Activated CD4-positive, CD25-positive, alpha-beta regulatory T cell (primary cell): ENCODE measurements around the gene CACNA1I.

Source experiments
- DNase-seq, 4 experiments: peaks; one replicate each; lab custom pipeline; 2025; lab: John Stamatoyannopoulos, UW

Gene CACNA1I

DNA sequence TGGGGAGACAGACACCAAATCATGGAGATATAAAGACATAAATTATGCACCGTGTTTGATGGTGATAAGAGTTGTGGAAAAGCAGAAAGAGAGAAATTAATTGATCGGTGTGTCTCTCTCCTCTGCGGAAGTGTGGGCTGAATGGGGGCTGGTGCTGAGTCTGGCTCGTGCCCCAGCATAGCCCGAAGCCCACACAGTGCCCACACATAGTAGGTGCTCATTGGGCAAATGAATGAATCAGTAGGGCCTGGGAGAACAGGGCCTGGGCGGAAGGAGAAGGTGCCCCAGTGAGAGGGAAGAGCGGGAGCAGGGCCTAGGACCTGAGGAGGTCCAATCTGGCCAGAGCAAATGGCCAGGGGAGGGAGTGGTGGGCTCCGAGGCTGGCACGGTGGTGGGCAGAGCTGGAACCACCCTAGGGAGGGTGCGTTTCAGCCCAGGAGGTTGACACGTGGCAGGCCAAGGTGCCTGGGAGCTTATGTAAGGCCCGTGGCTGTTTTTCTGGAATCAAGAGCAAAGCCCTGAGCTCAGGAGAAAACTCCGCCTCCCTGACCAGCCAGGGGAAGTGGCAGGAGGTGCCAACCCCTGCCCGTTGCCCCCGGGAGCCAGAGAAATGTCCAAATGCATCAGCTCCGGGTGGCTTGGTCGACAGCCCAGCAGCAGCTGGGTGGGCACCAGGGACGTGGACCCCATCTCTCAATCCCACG is 2.1 kb upstream of the CACNA1I start:
- no peak for DNase-seq

DNA sequence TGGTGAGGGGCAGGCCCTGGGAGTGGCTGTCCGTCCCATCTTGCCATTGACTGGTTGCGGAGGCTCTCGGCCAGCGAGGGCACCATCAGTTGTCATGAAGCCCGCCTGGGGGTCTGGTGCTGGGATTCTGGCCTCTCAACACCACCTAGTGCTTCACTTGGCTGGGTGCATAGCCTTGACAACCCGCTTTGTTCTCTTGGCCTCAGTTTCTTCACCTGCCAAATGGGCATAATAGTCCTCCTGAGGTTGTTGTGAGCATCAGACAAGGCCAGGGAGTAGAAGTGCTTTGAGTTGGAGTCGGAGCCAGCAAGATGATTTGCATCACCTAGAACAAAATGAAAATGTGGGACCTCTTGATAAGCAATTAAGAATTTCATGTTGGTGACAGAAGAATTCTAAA is 1.5 kb upstream of the CACNA1I start:
- no peak for DNase-seq

DNA sequence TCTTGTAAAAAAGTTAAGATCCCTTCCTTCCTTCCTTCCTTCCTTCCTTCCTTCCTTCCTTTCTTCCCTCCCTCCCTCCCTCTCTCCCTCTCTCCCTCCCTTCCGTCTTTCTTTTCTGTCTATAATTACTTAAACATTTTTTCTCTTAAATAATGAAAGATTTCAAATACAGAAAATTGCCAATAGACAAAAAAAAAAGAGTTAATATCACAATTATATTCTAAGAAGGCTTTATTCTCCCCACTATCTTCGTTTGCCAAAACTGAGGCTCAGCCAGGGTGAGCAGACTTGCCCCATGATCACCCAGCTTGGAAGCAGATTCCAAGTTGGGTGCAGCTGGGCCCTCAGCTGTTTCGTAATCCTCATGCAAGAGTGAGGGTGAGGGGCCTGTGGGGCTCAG is 327 bp upstream of the CACNA1I start:
- no peak for DNase-seq

DNA sequence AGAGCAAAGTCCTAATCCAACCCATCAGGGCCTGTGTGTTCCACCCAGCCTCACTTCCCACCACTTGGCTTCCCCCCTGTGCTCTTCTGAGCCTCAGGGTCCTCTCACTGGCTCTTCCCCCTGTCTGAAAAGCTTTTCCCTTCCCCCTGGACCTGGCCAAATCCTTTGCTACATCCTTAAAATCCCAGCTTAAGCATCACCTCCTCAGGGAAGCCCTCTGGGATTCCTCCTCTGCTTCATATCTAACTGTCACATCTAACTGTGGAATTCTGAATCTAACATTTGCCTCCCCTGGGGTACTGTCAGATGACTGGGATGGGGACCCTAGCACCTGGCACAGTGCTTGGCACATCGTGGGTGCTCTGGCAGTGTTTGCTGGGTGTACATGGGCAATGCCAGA is 985 bp downstream of the CACNA1I start:
- no peak for DNase-seq

DNA sequence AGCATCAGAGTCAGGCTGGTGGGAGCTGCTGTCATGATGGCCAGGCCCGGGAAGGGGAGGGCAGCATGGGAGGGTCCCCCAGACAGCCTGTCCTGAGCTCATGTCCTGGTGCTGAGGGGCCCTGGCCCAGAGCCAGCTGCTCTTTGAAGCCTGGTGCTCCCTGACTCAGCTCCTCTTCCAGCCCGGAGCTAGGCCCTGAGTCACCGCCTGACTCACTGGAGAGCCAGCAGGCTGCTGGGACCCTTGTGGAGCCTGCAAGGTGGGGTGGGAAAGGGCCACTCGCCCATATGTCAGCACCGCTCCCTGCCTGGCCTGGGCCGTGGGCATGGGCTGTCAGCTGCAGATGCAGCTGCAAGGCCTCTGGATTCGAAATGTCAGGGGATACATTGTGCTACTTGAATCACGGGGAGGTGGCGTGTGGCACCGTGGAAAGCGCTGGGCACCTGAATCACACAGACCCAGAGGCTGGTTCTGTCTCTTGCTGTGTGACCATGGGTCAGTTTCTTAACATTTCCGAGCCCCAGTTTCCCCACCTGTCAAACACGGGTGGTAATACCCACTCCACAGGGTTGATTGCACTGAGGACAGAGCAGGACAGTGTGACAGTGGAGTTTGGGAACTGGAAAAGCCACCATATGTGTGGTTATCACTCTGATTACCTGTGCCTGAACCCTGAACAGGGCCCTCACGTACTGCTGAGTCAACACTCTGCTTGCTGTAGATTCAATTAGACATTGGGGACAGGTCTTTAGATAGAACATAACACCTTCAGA is 4.4 kb downstream of the CACNA1I start:
- no peak for DNase-seq

DNA sequence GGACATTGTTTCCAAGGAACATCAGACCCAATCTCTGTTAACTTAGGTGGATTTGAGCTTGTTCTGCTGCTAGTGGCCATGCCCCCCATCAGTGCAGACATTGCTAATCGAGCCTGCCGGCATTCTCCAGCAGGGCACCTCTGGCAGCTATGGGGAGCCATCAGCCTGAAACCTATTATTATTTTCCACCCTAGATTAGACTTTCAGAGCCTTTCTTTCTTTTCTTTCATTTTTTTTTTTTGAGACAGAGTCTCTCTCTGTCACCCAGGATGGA is 4.9 kb downstream of the CACNA1I start:
- no peak for DNase-seq

DNA sequence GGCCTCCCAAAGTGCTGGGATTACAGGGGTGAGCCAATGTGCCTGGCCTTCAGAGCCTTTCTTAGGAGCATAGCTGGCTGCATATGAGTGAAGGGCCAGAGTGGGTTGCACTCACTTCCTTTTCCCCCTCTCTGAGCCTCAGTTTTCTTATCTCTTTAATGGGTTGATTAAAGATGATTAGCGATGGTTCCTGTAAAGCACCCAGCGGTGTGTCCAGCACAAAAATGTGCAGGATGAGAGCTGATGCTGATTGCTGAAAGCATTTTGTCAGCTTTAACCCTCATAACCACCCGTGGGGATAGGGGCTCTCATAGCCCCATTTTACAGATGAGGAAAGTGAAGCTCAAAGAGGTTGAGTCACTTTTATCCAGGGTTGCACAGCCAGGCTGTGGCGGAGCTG is 5.5 kb downstream of the CACNA1I start:
- no peak for DNase-seq

DNA sequence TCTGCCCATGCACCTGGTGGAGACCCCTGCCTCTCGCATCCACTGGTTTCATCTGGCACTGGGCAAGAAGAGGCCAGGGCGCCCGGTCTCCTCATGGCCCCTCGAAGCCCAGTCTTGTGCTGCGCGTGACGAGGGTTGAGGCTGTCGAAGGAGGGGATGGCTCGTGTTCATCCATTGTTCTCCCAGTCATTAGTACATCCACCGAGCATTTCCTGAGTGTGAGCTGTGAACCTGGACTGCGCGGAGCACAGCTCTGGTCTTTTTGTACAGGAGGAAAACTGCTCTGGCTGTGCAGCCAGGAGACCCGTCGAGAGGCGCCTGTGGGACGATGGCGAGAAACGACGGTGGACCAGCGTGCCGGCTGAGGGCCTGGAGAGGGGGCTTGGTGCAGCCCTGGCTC is 6.8 kb downstream of the CACNA1I start:
- no peak for DNase-seq

DNA sequence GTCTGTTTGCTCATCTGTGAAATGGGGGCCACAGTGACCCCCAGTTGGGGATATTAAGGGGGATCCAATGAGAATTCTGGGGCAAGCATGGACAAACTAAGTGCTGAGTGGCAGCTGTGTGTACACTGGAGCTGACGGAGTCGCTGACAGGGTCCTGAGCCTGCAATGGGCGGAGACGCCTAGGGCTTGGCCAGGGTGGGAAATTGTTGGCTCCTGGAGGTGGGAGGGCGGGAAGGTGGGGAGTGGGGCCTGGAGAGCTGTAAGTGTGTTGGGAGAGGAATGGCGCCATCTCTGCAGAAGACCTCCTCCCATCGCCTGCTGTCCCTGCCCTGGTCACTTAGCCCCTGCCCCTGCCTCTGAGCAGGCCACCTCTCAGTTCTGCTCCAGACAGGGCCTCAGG is 7.3 kb downstream of the CACNA1I start:
- DNase-seq: no peak

DNA sequence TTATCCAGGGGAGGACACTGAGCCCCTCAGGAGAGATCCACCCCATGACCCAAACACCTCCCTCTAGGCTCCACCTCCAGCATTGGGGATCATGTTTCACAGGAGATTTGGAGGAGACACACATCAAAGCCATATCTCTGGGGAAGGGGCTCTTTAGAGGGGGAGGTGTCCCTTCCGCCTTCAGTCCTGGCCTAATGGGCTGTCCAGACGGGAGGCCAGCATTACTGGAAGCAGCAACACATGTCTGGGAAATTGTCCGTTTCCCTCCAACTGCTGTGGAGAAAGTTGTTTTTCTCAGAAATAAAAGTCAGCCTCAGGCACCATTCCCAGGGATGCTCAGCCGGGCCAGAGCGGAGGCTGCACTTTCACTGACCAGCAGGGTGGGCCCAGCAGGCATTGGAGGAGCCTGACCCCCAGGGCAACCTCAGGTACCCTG is 9.5 kb downstream of the CACNA1I start:
- no peak for DNase-seq

DNA sequence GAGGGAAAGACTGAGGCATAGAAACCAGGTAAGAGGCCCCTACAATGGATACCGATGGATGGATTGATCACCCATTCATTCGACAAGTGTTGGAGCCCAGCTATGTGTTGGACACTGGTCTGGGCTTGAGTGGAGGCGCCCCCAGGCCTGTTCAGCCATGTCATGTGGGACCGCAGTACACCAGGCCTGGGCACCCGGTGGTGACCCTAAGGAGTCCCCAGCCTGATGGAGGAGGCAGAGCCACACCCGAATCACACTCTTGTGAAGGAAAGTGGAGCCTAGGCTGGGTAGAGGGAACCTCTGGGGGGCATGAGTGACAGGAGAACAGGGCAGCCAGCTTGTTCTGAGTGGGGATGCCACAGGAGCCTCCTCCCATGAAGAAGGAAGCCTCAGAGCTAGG is 10.2 kb downstream of the CACNA1I start:
- no peak for DNase-seq

DNA sequence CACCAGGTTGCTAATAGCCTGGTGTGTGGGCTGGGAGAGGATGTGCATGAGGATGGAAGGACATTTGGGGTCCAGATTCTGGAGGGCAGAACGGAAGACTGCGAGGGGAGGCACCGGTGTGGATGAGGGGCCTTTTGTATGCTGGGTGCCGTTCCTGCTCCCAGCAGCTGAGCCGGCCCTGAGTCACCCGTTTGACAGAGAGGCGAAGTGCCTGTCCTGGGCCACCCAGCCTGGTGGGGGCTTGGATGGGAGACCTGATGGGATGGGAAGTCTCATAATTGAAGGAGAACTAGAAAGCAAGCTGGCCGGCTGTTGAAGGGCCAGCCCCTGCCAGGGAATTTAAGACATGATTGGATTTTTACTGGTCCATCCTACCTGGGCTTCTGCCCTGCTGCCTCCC is 10.8 kb downstream of the CACNA1I start:
- no peak for DNase-seq

DNA sequence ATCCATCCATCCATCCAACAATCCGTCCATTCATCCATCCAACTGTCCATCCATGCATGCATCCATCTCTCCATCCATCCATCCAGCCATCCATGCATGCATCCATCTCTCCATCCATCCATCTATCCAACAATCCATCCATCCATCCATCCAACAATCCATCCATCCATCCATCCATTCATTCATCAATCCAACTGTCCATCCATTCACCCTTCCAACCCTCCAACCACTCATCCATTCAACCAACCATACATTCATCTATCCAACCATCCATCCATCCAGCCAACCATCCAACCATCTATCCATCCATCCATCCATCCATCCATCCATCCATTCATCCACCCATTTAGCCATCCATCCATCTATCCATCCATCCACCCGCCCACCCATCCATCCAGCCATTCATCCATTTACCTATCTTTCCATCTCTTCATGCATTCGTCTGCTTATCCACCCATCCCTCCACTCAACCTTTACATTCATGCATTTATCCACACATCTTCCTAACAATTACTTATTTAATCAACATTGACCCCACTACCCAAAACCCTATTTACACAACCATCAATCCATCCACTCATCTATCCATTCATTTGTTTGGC is 12.6 kb downstream of the CACNA1I start:
- DNase-seq: no peak

DNA sequence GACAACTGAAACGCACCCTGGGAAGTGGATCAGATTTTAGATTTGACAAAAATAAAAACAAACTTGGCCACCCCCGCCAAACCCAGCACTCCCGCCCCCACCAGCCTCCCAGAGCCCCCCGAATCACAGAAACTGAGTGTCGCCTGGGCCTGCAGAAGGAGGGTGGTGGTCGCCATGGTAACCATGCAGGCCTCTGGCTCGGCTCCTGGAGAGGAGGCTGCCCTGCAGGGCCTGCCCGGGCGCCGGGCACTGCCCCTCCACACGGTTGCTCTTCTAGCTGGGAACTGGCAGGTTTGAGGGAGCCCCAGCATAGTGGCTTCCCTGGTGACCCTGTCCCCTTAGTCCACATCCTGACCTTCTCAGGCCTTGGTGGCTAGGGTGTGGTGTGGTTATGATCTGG is 19.3 kb downstream of the CACNA1I start:
- no peak for DNase-seq

DNA sequence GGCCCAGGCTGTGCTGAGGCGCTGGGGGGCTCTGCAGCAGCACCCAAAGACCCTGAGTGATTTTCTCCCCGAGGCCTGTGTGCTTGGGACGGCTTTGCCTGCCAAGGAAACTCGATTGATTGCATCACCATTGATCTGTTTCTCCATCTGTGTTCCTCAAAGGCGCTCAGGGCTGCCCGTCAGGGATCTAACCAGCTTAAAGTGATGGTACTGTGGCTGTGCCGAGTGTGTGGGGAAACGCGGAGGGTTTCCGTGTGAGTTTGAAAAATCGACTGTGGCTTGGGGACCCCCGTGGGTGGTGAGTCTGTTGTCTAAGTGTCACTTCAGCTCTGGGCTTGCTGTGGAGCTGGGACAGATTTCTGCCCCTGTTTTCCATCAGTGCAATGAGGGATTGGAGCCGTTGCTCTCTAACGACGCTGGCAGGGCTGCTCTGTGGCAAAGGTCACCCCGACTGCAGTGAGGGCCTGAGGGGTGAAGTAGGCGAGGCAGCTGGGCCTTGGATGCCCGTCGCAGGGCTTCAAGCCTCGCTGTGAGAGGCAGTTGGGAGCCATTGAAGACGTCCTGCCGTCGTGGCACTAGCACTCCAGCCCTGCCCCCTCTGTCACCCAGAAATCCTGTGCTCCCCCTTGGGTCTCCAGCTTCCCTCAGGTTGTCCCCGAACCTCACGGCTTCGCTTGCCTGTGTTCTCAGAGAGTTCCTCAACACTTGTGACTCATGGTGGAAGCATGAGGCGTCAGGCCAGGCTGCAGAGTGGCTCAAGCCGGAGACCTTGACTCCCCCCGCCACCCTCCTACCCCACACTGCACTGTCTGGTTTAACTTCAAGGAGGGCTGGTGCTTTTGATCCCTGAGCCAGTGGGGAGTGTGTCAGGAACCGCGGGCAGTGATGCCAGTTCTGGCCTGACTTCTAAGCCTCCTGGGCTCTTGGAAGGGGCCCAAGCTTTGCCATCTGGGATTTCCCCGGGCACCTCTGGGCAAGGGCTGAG is 21.8 kb downstream of the CACNA1I start:
- DNase-seq: no peak

DNA sequence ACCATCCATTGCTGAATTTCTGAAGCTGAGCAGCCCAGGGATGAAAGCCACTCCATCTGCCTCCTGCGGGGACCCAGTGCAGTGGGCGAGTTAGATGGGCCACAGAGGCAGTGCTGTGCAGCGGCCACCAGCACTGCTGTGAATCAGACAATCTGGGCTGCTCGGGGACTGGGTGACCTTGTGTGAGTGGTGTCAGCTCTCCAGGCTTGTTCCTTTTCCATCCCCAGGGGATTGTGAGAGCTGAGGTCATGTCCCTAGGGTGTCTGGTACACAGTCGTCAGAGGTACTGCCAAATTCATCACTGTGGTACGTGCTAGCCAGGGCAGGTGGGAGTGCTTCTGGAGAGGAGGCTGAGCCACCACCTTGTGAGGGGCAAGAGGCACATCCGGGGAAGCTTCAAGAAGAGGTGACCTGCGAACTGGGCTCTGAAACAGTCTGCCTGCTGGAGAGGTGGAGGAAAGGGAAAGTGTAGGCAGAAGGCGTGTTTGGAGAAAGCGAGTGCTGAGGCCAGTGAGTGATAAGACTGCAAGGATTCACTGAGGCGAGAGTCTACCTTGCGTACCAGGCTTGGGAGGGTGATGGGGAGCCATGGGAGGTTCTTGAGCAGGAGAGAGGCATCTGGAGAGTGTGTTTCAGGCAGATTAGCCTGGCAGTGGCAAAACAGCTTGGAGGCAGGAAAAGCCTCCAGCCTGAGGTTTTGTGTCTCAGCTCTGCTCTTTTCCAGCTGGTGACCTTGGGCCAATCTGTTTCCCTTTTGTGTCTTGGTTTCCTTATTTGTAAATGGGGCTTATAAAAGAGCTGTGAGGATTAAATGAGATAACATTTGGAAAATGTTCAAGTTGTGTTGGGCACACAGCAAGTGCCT is 22.7 kb downstream of the CACNA1I start:
- DNase-seq: no peak

DNA sequence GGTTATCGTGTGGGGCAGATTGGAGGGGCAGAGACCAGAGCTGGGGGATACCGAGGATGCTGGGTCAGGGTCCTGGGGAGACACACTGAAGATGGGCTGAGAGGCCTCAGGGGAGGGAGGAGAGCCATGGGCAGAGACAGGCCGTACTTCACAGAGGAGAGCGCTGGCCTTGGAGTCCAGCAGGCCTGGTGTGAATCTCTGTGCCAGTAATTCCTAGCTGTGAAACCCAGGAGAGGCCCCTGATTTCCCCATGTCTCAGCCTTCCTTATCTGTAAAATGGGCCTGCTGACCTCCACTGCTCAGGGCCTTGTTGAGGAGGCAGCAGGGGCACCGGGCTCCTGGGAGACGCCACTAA is 23.4 kb downstream of the CACNA1I start:
- DNase-seq: no peak

DNA sequence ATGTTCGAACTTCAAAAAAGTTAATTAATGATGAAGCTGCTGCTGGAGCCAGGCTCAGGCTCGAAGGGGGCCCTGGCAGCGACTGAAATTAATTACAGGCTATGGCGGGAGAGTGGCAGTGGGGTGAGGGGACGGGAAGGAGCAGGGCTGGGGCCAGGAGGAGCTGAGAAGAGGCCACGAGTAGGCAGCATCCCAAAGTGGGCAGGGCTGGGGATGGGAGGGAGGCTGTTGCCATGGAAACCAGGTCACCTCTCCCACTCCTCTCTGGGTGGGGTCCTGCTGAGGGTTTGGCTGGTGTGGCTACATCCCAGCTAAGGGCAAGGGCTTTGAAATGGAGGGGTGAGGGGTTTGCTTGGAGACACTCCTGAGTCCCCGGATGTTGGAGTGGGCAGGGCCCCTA is 23.9 kb downstream of the CACNA1I start:
- DNase-seq: no peak

DNA sequence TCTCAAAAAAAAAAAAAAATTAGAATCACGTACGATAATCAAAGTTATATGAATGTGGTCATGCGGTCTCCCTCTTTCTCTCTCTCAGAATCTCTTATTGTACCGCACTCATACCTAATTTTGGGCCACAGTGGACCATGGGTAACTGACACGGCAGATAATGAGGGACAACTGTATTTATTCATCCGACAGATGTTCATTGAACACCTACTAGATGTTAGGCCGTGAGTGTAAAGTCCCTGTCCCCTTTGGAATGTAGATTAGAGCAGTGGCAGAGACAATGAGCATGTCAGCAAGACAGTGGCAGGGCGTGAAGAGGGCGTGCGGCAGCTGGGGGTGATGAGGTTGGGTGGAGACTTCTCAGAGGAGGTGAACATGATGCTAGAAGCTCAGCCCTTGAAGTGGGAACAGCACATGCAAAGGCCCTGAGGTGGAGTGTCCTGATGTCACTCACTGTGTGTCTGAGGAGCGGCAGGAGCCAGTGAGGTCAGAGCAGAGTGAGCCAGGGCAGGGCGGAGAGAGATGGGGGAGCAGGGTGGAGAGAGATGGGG is 25.1 kb downstream of the CACNA1I start:
- no peak for DNase-seq

DNA sequence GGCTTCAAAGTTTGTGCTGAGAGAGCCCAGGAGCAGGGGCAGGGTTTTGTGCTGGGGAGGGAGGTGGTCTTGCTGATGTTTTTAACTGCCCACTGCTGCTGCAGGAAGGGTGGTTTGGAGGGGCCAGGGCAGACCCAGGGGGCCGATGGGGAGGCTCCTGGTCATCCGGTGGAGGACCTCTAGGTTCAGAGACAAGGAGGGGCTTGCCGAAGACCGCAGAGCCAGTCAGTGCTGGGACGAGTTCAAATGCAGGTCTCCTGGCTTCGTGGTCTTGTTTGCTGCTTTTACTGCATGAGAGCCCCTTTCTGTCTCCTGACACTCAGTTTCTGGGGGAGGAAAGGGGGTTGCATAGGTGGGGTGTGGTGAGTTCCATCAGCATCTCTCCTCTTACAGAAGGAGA is 26.0 kb downstream of the CACNA1I start:
- no peak for DNase-seq

DNA sequence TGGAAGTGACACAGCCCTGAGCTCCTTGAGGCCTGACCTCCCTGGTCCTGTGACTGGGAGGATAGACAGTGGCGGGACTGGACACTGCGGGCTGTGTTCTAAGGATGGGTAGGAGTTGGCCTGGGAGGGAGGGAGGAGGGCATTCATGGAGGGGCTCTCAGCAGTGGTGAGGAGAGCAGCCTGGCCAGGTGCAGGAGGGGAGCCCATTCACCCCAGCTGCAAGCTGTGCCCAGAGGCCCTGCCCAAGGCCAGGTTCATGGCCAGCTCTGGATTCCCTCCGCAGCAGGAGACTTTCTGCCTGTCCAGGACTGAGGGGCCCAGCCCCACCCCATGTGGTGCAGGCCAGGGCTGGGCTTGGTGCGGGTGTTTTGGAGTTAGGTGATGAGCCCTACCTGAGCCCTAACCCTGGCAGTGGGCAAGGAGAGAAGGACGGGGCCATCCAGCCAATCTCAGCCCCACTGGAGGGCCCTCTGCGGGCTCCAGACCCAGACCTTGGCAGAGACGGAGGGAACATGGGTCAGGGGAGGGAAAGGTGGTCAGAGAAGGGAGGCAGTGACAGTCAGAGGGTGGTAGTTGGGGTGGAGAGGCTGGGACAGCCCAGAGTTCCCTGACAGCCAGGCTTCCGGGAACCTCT is 26.8 kb downstream of the CACNA1I start:
- no peak for DNase-seq
